ENCODE data around the gene FBLIM1.

Gene FBLIM1

GRCh38 chr1:15733726-15734226, 24.8 kb upstream of the FBLIM1 start:
- Histone ChIP-seq H3K9ac (ENCODE audit: low read length) (no peak overlapping the region), H3K27me3 (ENCODE audit: control insufficient read depth, insufficient read depth, low read length) (no peaks in the 10 kb centered on the region), H3K4me1 (ENCODE audit: control insufficient read depth, insufficient read depth, low read length) (peaks cover 34% of the 10 kb centered on the region), H3K9me3 (ENCODE audit: control insufficient read depth, low read length) (no peaks in the 10 kb centered on the region), H3K36me3 (ENCODE audit: control insufficient read depth, insufficient read depth, low read length) (peaks cover 18% of the 10 kb centered on the region), H3K4me3 (ENCODE audit: low read length) (no peak overlapping the region)

- H3K4me1 ChIP-seq (ENCODE audit: control insufficient read depth, insufficient read depth, low read length): peaks cover 34% of the 10 kb centered on the region
- H3K9ac ChIP-seq (ENCODE audit: low read length): no peak overlapping the region
- H3K36me3 ChIP-seq (ENCODE audit: control insufficient read depth, insufficient read depth, low read length): peaks cover 17% of the 10 kb centered on the region
- no peak overlapping the region for H3K4me3 ChIP-seq (ENCODE audit: low read length)
- H3K27me3 ChIP-seq (ENCODE audit: control insufficient read depth, insufficient read depth, low read length): no peaks in the 10 kb centered on the region
- H3K9me3 ChIP-seq (ENCODE audit: control insufficient read depth, low read length): no peaks in the 10 kb centered on the region
Observed at GRCh38 chr1:15734296-15734695, 24.3 kb upstream of the FBLIM1 start.

GRCh38 chr1:15734901-15735300, 23.7 kb upstream of the FBLIM1 start:
- H3K4me1 ChIP-seq (ENCODE audit: control insufficient read depth, insufficient read depth, low read length): peaks cover 34% of the 10 kb centered on the region
- no peaks in the 10 kb centered on the region for H3K9me3 ChIP-seq (ENCODE audit: control insufficient read depth, low read length)
- H3K9ac ChIP-seq (ENCODE audit: low read length): no peak overlapping the region
- no peaks in the 10 kb centered on the region for H3K27me3 ChIP-seq (ENCODE audit: control insufficient read depth, insufficient read depth, low read length)
- H3K36me3 ChIP-seq (ENCODE audit: control insufficient read depth, insufficient read depth, low read length): peaks cover 12% of the 10 kb centered on the region
- H3K4me3 ChIP-seq (ENCODE audit: low read length): no peak overlapping the region

GRCh38 chr1:15735304-15736037, 23.1 kb upstream of the FBLIM1 start:
- Histone ChIP-seq H3K4me1 (ENCODE audit: control insufficient read depth, insufficient read depth, low read length) (peaks cover 34% of the 10 kb centered on the region), H3K9me3 (ENCODE audit: control insufficient read depth, low read length) (no peaks in the 10 kb centered on the region), H3K27me3 (ENCODE audit: control insufficient read depth, insufficient read depth, low read length) (no peaks in the 10 kb centered on the region), H3K4me3 (ENCODE audit: low read length) (no peak overlapping the region), H3K36me3 (ENCODE audit: control insufficient read depth, insufficient read depth, low read length) (peaks cover 11% of the 10 kb centered on the region), H3K9ac (ENCODE audit: low read length) (no peak overlapping the region)

- H3K36me3 ChIP-seq (ENCODE audit: control insufficient read depth, insufficient read depth, low read length): peaks cover 6% of the 10 kb centered on the region
- H3K9me3 ChIP-seq (ENCODE audit: control insufficient read depth, low read length): no peaks in the 10 kb centered on the region
- H3K27me3 ChIP-seq (ENCODE audit: control insufficient read depth, insufficient read depth, low read length): no peaks in the 10 kb centered on the region
- H3K4me1 ChIP-seq (ENCODE audit: control insufficient read depth, insufficient read depth, low read length): peaks cover 40% of the 10 kb centered on the region
- H3K4me3 ChIP-seq (ENCODE audit: low read length): no peak within 1 kb of the TSS
- no peak within 1 kb of the TSS for H3K9ac ChIP-seq (ENCODE audit: low read length)
Observed at GRCh38 chr1:15736038-15736891, 22.3 kb upstream of the FBLIM1 start, which contains the start of gene SLC25A34. SLC25A34 (plus strand) TSS chr1:15736258; CDS start chr1:15736486, 228 bp downstream.

GRCh38 chr1:15736892-15737261, 21.7 kb upstream of the FBLIM1 start:
- H3K4me1 ChIP-seq (ENCODE audit: control insufficient read depth, insufficient read depth, low read length): peaks cover 46% of the 10 kb centered on the region
- peaks cover 6% of the 10 kb centered on the region for H3K36me3 ChIP-seq (ENCODE audit: control insufficient read depth, insufficient read depth, low read length)
- H3K9me3 ChIP-seq (ENCODE audit: control insufficient read depth, low read length): no peaks in the 10 kb centered on the region
- H3K27me3 ChIP-seq (ENCODE audit: control insufficient read depth, insufficient read depth, low read length): no peaks in the 10 kb centered on the region
- no peak overlapping the region for H3K9ac ChIP-seq (ENCODE audit: low read length)
- no peak overlapping the region for H3K4me3 ChIP-seq (ENCODE audit: low read length)

GRCh38 chr1:15737324-15738319, 21.0 kb upstream of the FBLIM1 start:
- Histone ChIP-seq H3K9ac (ENCODE audit: low read length) (peak overlapping the region; percentile 2), H3K4me3 (ENCODE audit: low read length) (no peak overlapping the region), H3K9me3 (ENCODE audit: control insufficient read depth, low read length) (no peaks in the 10 kb centered on the region), H3K27me3 (ENCODE audit: control insufficient read depth, insufficient read depth, low read length) (no peaks in the 10 kb centered on the region), H3K36me3 (ENCODE audit: control insufficient read depth, insufficient read depth, low read length) (peaks cover 5% of the 10 kb centered on the region), H3K4me1 (ENCODE audit: control insufficient read depth, insufficient read depth, low read length) (peaks cover 54% of the 10 kb centered on the region)

GRCh38 chr1:15738416-15739113, 20.0 kb upstream of the FBLIM1 start:
- Histone ChIP-seq H3K9ac (ENCODE audit: low read length) (peak overlapping the region; percentile 2), H3K27me3 (ENCODE audit: control insufficient read depth, insufficient read depth, low read length) (no peaks in the 10 kb centered on the region), H3K4me1 (ENCODE audit: control insufficient read depth, insufficient read depth, low read length) (peaks cover 54% of the 10 kb centered on the region), H3K36me3 (ENCODE audit: control insufficient read depth, insufficient read depth, low read length) (no peaks in the 10 kb centered on the region), H3K9me3 (ENCODE audit: control insufficient read depth, low read length) (no peaks in the 10 kb centered on the region), H3K4me3 (ENCODE audit: low read length) (no peak overlapping the region)

GRCh38 chr1:15739259-15739658, 19.3 kb upstream of the FBLIM1 start:
- H3K4me1 ChIP-seq (ENCODE audit: control insufficient read depth, insufficient read depth, low read length): peaks cover 54% of the 10 kb centered on the region
- H3K36me3 ChIP-seq (ENCODE audit: control insufficient read depth, insufficient read depth, low read length): no peaks in the 10 kb centered on the region
- H3K9me3 ChIP-seq (ENCODE audit: control insufficient read depth, low read length): no peaks in the 10 kb centered on the region
- no peak overlapping the region for H3K9ac ChIP-seq (ENCODE audit: low read length)
- H3K4me3 ChIP-seq (ENCODE audit: low read length): no peak overlapping the region
- H3K27me3 ChIP-seq (ENCODE audit: control insufficient read depth, insufficient read depth, low read length): no peaks in the 10 kb centered on the region

- H3K9ac ChIP-seq (ENCODE audit: low read length): no peak overlapping the region
- peaks cover 52% of the 10 kb centered on the region for H3K4me1 ChIP-seq (ENCODE audit: control insufficient read depth, insufficient read depth, low read length)
- H3K9me3 ChIP-seq (ENCODE audit: control insufficient read depth, low read length): no peaks in the 10 kb centered on the region
- H3K36me3 ChIP-seq (ENCODE audit: control insufficient read depth, insufficient read depth, low read length): no peaks in the 10 kb centered on the region
- no peaks in the 10 kb centered on the region for H3K27me3 ChIP-seq (ENCODE audit: control insufficient read depth, insufficient read depth, low read length)
- H3K4me3 ChIP-seq (ENCODE audit: low read length): no peak overlapping the region
Observed at GRCh38 chr1:15739745-15740144, 18.9 kb upstream of the FBLIM1 start.

All from mucosa of stomach (tissue), 1 donor.